WTC11 (cell line): ENCODE data around the gene GAGE13. TPM values are rescaled to one million over a fixed set of nuclear protein-coding genes. Genes with fewer than 3 reads are reported as not detected.
A peak's percentile ranks its signal among the peaks of the same experiment; 100 is the strongest.
"Not testable (repeated sequence)": the region's sequence is repeated elsewhere in the genome, so short reads cannot be mapped to it uniquely, and the experiment has no call there.

Source experiments
- ATAC-seq: fragments of 200-7000 bp; cut with Tn5 transposase; 2 replicates; pipeline ENCODE4 v1.10.0; 2021; ENCODE audit warnings: mild to moderate bottlenecking, moderate library complexity
- CTCF ChIA-PET: fragments of 300-600 bp; sonication (Branson Sonifier 250); formaldehyde crosslinking; loops from one replicate; lab custom pipeline; 2021; ENCODE audit warnings: antibody characterized with exemption; lab: Charles Lee
- POLR2A ChIA-PET: fragments of 350-600 bp; sonication (Branson Sonifier 250); formaldehyde crosslinking; loops from one replicate; lab custom pipeline; 2021; ENCODE audit warnings: antibody characterized with exemption; lab: Charles Lee
- DNase-seq: peaks from one replicate; pipeline ENCODE4 v3.0.0; 2021; ENCODE audit warnings: low spot score
- H3K27ac Mint-ChIP-seq: 2 replicates; pipeline ENCODE4 v1.8.0; 2021; ENCODE audit warnings: mixed read lengths
- H3K27me3 Mint-ChIP-seq: 2 replicates; pipeline ENCODE4 v1.8.0; 2021; ENCODE audit warnings: low read depth, mild to moderate bottlenecking, moderate library complexity, mixed read lengths
- H3K36me3 Mint-ChIP-seq: 2 replicates; pipeline ENCODE4 v1.8.0; 2021; ENCODE audit warnings: mixed read lengths
- H3K4me1 Mint-ChIP-seq: 2 replicates; pipeline ENCODE4 v1.8.0; 2022; ENCODE audit warnings: mixed read lengths
- H3K4me3 Mint-ChIP-seq: 2 replicates; pipeline ENCODE4 v1.8.0; 2021; ENCODE audit warnings: mild to moderate bottlenecking, moderate library complexity, mixed read lengths
- H3K9me3 Mint-ChIP-seq: 2 replicates; pipeline ENCODE4 v1.8.0; 2021; ENCODE audit warnings: mixed read lengths
- CREB1 ChIP-seq: sonication (generic); formaldehyde crosslinking; IDR thresholded peaks from 2 replicates; pipeline ENCODE4 v1.8.0; 2023; ENCODE audit warnings: mild to moderate bottlenecking, missing genetic modification reagents
- ELF4 ChIP-seq: sonication (generic); formaldehyde crosslinking; IDR thresholded peaks from 2 replicates; pipeline ENCODE4 v1.8.1; 2022; ENCODE audit warnings: low read depth, mild to moderate bottlenecking, moderate library complexity, missing genetic modification reagents
- FOXK1 ChIP-seq: sonication (generic); formaldehyde crosslinking; IDR thresholded peaks from 2 replicates; pipeline ENCODE4 v1.8.0; 2022; ENCODE audit warnings: mild to moderate bottlenecking, moderate library complexity, missing genetic modification reagents
- IRF2 ChIP-seq: sonication (generic); formaldehyde crosslinking; IDR thresholded peaks from 2 replicates; pipeline ENCODE4 v1.8.0; 2022; ENCODE audit warnings: low read depth, missing genetic modification reagents, borderline replicate concordance
- NR2C2 ChIP-seq: sonication (generic); formaldehyde crosslinking; IDR thresholded peaks from 2 replicates; pipeline ENCODE4 v1.8.0; 2022; ENCODE audit warnings: mild to moderate bottlenecking, missing genetic modification reagents
- RORB ChIP-seq: fragments of 250-450 bp; sonication (Bioruptor Pico); IDR thresholded peaks from 2 replicates; pipeline ENCODE4 v1.9.0; 2021; ENCODE audit warnings: mild to moderate bottlenecking
- SMAD3 ChIP-seq: sonication (generic); formaldehyde crosslinking; IDR thresholded peaks from 2 replicates; pipeline ENCODE4 v1.8.0; 2022; ENCODE audit warnings: missing genetic modification reagents, mild to moderate bottlenecking, borderline replicate concordance
- TEAD1 ChIP-seq: sonication (generic); formaldehyde crosslinking; IDR thresholded peaks from 2 replicates; pipeline ENCODE4 v1.8.0; 2022; ENCODE audit warnings: mild to moderate bottlenecking, missing genetic modification reagents
- TEAD4 ChIP-seq: sonication (generic); formaldehyde crosslinking; IDR thresholded peaks from 2 replicates; pipeline ENCODE4 v1.8.0; 2022; ENCODE audit warnings: mild to moderate bottlenecking, missing genetic modification reagents
- ZNF219 ChIP-seq: sonication (generic); formaldehyde crosslinking; IDR thresholded peaks from 2 replicates; pipeline ENCODE4 v1.8.0; 2023; ENCODE audit warnings: missing genetic modification reagents, mild to moderate bottlenecking, borderline replicate concordance
- ZNF416 ChIP-seq: fragments of 250-450 bp; sonication (Bioruptor Pico); IDR thresholded peaks from 2 replicates; pipeline ENCODE4 v1.9.0; 2021; ENCODE audit warnings: mild to moderate bottlenecking, inconsistent platforms
- total RNA-seq: library from RNA; stranded (reverse); gene quantifications from 3 replicates; pipeline ENCODE4 v1.2.3, GENCODE V29; 2021
- TF ChIP-seq, protein P1 (sequence below): fragments of 200-600 bp; IDR thresholded peaks from 2 replicates; pipeline ENCODE4 v1.8.0; 2022; ENCODE audit warnings: antibody characterized with exemption
- TF ChIP-seq, protein P2 (sequence below): fragments of 250-450 bp; sonication (Bioruptor Pico); IDR thresholded peaks from 2 replicates; pipeline ENCODE4 v1.9.0; 2021; ENCODE audit warnings: mild to moderate bottlenecking, borderline replicate concordance
- TF ChIP-seq, protein P3 (sequence below): fragments of 250-450 bp; sonication (Bioruptor Pico); conservative IDR thresholded peaks from 2 replicates; pipeline ENCODE4 v1.9.0; 2021; ENCODE audit warnings: mild to moderate bottlenecking
- TF ChIP-seq, protein P4 (sequence below): sonication (generic); formaldehyde crosslinking; IDR thresholded peaks from 2 replicates; pipeline ENCODE4 v1.8.1; 2022; ENCODE audit warnings: mild to moderate bottlenecking, missing genetic modification reagents, moderate library complexity, borderline replicate concordance
- TF ChIP-seq, protein P5 (sequence below): sonication (generic); formaldehyde crosslinking; IDR thresholded peaks from 2 replicates; pipeline ENCODE4 v1.8.1; 2023; ENCODE audit warnings: mild to moderate bottlenecking, moderate library complexity, missing genetic modification reagents
- TF ChIP-seq, protein P6 (sequence below): fragments of 250-450 bp; sonication (Bioruptor Pico); IDR thresholded peaks from 2 replicates; pipeline ENCODE4 v1.8.0; 2021; ENCODE audit warnings: mild to moderate bottlenecking

Gene GAGE13
- total RNA-seq, 1 experiment from 2014 or later = not detected

DNA sequence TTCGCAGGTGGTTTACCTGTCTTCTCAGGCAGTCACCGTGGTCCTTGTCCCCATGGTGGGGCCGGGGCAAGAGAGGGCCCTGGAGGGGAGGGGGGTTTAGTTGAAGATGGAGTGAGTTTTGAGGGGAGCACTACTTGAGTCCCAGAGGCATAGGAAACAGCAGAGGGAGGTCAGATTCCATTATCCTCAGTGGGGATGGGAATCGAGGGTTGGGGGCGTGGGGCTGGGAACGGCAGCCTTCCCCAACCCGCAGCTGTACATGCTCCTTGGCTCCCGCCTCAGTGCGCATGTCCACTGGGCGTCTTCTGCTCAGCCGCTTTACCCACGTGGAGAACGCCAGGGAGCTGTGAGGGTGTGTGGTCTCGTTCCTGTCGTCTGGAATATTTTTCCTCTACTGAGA lies 28.0 kb upstream of the GAGE13 start, which contains the start of gene GAGE10:
TSS of gene GAGE10 (plus strand) at position 301 of the 400 bp plus-strand sequence. CDS start 1,214 bp downstream, outside the sequence.
- H3K27ac Mint-ChIP-seq = no peak within 1 kb of the TSS
- POLR2A ChIA-PET = no interaction called here
- peaks cover 23% of the 10 kb centered on the region for H3K4me1 Mint-ChIP-seq
- H3K4me3 Mint-ChIP-seq = no peak within 1 kb of the TSS
- no peaks in the 10 kb centered on the region for H3K9me3 Mint-ChIP-seq
- TF ChIP-seq IRF2 (CRISPR knock-in tag) = no peak
- no peak for TF ChIP-seq ELF4 (CRISPR knock-in tag)
- no peak for TF ChIP-seq TEAD1 (CRISPR knock-in tag)
- TF ChIP-seq ZNF219 = no peak
- TF ChIP-seq CREB1 = no peak
- TF ChIP-seq, protein P1, sequence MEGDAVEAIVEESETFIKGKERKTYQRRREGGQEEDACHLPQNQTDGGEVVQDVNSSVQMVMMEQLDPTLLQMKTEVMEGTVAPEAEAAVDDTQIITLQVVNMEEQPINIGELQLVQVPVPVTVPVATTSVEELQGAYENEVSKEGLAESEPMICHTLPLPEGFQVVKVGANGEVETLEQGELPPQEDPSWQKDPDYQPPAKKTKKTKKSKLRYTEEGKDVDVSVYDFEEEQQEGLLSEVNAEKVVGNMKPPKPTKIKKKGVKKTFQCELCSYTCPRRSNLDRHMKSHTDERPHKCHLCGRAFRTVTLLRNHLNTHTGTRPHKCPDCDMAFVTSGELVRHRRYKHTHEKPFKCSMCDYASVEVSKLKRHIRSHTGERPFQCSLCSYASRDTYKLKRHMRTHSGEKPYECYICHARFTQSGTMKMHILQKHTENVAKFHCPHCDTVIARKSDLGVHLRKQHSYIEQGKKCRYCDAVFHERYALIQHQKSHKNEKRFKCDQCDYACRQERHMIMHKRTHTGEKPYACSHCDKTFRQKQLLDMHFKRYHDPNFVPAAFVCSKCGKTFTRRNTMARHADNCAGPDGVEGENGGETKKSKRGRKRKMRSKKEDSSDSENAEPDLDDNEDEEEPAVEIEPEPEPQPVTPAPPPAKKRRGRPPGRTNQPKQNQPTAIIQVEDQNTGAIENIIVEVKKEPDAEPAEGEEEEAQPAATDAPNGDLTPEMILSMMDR = no peak
- no peak for TF ChIP-seq ZNF416 (CRISPR knock-in tag)
- TF ChIP-seq, protein P2, sequence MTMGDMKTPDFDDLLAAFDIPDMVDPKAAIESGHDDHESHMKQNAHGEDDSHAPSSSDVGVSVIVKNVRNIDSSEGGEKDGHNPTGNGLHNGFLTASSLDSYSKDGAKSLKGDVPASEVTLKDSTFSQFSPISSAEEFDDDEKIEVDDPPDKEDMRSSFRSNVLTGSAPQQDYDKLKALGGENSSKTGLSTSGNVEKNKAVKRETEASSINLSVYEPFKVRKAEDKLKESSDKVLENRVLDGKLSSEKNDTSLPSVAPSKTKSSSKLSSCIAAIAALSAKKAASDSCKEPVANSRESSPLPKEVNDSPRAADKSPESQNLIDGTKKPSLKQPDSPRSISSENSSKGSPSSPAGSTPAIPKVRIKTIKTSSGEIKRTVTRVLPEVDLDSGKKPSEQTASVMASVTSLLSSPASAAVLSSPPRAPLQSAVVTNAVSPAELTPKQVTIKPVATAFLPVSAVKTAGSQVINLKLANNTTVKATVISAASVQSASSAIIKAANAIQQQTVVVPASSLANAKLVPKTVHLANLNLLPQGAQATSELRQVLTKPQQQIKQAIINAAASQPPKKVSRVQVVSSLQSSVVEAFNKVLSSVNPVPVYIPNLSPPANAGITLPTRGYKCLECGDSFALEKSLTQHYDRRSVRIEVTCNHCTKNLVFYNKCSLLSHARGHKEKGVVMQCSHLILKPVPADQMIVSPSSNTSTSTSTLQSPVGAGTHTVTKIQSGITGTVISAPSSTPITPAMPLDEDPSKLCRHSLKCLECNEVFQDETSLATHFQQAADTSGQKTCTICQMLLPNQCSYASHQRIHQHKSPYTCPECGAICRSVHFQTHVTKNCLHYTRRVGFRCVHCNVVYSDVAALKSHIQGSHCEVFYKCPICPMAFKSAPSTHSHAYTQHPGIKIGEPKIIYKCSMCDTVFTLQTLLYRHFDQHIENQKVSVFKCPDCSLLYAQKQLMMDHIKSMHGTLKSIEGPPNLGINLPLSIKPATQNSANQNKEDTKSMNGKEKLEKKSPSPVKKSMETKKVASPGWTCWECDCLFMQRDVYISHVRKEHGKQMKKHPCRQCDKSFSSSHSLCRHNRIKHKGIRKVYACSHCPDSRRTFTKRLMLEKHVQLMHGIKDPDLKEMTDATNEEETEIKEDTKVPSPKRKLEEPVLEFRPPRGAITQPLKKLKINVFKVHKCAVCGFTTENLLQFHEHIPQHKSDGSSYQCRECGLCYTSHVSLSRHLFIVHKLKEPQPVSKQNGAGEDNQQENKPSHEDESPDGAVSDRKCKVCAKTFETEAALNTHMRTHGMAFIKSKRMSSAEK (CRISPR knock-in tag) = no peak
- TF ChIP-seq, protein P3, sequence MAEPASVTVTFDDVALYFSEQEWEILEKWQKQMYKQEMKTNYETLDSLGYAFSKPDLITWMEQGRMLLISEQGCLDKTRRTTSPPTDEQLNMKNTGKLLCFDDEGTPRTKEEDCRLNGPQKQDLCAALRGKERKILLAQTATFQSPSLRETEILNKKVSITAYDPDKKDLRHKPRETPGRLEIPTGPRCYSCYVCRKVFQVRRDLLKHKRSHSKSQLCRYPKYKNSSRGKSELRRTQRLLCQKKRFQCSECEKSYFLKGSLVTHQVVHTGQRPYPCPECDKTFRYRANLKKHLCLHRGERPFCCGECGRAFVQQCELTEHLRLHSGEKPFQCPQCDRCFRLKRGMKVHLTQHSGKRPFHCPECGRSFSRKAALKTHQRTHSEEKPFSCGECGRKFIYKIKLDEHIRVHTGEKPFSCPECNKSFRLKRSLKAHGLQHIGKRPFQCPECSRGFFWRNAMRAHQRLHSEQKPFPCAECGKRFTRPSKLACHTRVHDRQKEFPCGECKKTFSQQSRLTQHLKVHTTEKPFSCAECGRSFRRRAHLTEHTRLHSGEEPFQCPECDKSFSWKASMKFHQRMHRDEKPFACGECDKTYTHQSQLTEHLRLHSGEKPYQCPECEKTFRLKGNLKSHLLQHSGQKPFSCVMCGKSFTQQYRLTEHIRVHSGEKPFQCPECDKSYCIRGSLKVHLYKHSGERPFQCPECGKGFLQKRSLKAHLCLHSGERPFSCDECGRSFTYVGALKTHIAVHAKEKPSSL = no peak
- no peak for TF ChIP-seq TEAD4 (CRISPR knock-in tag)
- no peaks in the 10 kb centered on the region for H3K36me3 Mint-ChIP-seq
- ATAC-seq (no peak), DNase-seq (no peak)
- CTCF ChIA-PET = no interaction called here
- H3K27me3 Mint-ChIP-seq = no peaks in the 10 kb centered on the region; the same call in 1 of the 2 replicates

DNA sequence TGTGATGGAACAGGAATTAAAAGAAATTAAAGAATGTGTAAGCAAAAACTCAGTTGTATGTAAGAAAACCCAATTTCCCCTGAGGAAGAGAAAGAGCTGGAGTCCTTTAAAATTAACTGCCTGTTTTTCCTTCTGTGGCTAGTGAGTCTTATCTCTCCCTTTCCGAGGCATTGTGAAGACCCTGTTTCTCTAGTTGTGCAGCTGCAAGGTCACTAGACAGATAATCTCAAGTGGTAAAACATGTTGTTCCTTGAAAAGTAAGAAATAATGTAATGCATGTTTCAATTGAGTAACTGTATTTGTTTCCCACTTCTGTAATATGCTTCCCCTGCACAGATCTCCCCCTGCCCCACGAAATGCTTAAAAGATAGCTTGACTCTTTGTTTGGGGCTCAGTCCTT lies 23.6 kb upstream of the GAGE13 start:
- H3K27me3 Mint-ChIP-seq, CTCF ChIA-PET, H3K36me3 Mint-ChIP-seq, POLR2A ChIA-PET, H3K4me3 Mint-ChIP-seq, ATAC-seq, H3K9me3 Mint-ChIP-seq, DNase-seq, H3K27ac Mint-ChIP-seq: not testable (repeated sequence)
- H3K4me1 Mint-ChIP-seq = peaks cover 45% of the 10 kb centered on the region

DNA sequence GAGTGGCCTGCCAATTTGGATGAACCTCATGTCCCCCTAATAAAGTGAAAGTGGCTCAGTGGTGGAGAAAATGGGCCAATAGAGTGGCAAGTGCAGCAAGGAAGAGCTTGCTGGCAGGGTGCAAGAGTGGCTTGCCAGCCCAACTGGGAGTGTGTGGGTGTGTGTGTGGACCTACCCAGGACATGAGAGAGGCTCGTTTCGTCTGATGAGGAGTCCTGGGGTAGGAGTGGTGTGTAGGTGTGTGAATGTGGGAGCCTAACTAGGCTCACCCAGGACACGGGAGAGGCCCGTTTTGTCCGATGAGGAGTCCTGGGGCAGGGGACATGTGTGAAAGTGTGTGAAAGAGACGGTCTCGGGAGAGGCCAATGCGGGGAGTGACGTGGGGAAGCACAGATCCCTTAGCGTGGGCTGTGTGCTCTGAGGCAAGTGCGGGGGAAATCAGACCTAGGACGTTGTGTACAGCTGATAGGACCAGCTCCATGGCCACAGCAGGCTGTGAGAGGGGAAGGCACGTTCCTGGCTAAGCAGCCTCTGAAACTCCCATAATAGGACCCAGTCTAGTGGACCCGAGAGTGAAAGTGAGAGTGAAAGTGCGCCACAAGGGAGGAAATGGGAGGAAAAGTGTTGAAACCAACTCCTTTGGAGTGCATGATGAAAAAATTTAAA lies 22.6 kb upstream of the GAGE13 start:
- no peaks in the 10 kb centered on the region for H3K9me3 Mint-ChIP-seq
- ChIA-PET CTCF (interaction anchor here (1.3 kb wide), 1 partner anchor 17 kb away, joined by 10 read pairs; no protein-coding TSS in a partner anchor), POLR2A (interaction anchor here (1.3 to 1.9 kb wide), 2 partner anchors 9 to 40 kb away, joined by 3 to 5 read pairs; no protein-coding TSS in a partner anchor)
- no peaks in the 10 kb centered on the region for H3K36me3 Mint-ChIP-seq
- no peak; the same call in 1 of the 2 replicates for ATAC-seq
- peak overlapping the region; percentile 65 for H3K4me3 Mint-ChIP-seq
- DNase-seq = no peak
- peaks cover 45% of the 10 kb centered on the region for H3K4me1 Mint-ChIP-seq
- H3K27me3 Mint-ChIP-seq = no peaks in the 10 kb centered on the region
- peak overlapping the region; percentile 78 for H3K27ac Mint-ChIP-seq
- no peak for TF ChIP-seq SMAD3
- TF ChIP-seq, protein P4, sequence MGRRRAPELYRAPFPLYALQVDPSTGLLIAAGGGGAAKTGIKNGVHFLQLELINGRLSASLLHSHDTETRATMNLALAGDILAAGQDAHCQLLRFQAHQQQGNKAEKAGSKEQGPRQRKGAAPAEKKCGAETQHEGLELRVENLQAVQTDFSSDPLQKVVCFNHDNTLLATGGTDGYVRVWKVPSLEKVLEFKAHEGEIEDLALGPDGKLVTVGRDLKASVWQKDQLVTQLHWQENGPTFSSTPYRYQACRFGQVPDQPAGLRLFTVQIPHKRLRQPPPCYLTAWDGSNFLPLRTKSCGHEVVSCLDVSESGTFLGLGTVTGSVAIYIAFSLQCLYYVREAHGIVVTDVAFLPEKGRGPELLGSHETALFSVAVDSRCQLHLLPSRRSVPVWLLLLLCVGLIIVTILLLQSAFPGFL = no peak
- TF ChIP-seq IRF2 (CRISPR knock-in tag) = no peak
- TF ChIP-seq NR2C2 = no peak
- TF ChIP-seq, protein P5, sequence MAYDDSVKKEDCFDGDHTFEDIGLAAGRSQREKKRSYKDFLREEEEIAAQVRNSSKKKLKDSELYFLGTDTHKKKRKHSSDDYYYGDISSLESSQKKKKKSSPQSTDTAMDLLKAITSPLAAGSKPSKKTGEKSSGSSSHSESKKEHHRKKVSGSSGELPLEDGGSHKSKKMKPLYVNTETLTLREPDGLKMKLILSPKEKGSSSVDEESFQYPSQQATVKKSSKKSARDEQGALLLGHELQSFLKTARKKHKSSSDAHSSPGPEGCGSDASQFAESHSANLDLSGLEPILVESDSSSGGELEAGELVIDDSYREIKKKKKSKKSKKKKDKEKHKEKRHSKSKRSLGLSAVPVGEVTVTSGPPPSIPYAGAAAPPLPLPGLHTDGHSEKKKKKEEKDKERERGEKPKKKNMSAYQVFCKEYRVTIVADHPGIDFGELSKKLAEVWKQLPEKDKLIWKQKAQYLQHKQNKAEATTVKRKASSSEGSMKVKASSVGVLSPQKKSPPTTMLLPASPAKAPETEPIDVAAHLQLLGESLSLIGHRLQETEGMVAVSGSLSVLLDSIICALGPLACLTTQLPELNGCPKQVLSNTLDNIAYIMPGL (CRISPR knock-in tag) = no peak
- TF ChIP-seq FOXK1 (CRISPR knock-in tag) = no peak
- TF ChIP-seq, protein P6, sequence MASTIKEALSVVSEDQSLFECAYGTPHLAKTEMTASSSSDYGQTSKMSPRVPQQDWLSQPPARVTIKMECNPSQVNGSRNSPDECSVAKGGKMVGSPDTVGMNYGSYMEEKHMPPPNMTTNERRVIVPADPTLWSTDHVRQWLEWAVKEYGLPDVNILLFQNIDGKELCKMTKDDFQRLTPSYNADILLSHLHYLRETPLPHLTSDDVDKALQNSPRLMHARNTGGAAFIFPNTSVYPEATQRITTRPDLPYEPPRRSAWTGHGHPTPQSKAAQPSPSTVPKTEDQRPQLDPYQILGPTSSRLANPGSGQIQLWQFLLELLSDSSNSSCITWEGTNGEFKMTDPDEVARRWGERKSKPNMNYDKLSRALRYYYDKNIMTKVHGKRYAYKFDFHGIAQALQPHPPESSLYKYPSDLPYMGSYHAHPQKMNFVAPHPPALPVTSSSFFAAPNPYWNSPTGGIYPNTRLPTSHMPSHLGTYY = no peak
- TF ChIP-seq RORB = no peak
